NCI-H2227 (cell line): ENCODE data around the gene HSP90AB1.

Experiments
- DNase-seq: peaks from one replicate; lab custom pipeline; 2025; ENCODE audit not compliant: unreplicated experiment; lab: John Stamatoyannopoulos, UW

Gene HSP90AB1

DNA sequence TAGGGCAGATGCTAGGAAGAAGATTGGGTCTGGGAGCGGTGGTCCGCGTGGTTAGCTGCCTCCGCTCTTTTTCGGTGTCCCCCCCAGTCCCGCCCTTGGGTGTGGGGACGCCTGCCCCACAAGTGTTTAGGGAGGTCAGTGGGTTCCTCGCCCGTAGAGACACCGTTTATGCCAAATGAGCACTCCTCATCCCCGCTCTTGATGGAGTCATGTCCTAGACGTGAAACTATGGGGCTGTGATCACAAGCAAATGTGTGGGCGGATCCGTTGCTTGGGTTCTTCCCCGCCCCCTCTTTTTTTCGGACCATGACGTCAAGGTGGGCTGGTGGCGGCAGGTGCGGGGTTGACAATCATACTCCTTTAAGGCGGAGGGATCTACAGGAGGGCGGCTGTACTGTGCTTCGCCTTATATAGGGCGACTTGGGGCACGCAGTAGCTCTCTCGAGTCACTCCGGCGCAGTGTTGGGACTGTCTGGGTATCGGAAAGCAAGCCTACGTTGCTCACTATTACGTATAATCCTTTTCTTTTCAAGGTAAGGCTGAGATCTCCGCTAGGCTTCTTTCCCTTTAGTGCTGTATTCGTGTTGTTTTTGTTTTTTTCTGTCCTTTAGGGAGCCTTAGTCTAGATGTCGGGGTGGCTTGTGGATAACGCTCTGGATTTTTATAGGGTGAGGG lies at the start of gene HSP90AB1:
TSS of gene HSP90AB1 (plus strand) at position 439 of the 675 bp plus-strand sequence. CDS start 1,529 bp downstream, outside the sequence.
- DNase-seq: peak; percentile 95

DNA sequence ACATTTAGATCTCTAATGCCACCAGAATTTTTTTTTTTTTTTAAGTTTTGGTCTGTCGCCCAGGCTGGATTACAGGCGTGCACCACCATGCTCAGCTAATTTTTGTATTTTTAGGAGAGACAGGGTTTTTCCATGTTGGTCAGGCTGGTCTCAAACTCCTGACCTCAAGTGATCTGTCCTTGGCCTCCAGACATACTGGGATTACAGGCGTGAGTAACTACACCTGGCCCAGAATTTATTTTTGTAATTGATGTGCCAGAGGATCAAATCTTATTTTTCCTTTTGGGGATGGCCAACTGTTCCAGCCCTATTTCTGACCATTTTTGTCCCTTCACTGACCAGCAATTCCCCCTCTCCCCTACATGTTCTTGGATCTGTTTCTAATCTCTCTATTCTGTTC lies 48.2 kb upstream of the HSP90AB1 start:
- DNase-seq: no peak

DNA sequence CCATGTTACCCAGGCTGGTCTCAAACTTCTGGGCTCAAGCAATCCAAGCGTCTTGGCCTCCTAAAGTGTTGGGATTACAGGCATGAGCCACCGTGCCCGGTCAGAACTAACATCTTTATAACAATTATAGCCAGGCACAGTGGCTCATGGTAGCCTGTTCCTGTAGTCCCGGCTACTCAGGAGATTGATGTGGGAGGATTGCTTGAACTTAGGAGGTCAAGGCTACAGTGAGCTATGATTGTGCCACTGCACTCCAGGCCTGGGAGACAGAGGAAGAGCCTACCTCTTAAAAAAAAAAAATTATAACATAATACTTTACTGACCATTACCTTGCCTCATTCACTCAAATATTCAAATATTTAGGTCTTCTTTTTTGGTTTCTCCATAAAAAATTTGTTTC lies 47.0 kb upstream of the HSP90AB1 start:
- DNase-seq: no peak

DNA sequence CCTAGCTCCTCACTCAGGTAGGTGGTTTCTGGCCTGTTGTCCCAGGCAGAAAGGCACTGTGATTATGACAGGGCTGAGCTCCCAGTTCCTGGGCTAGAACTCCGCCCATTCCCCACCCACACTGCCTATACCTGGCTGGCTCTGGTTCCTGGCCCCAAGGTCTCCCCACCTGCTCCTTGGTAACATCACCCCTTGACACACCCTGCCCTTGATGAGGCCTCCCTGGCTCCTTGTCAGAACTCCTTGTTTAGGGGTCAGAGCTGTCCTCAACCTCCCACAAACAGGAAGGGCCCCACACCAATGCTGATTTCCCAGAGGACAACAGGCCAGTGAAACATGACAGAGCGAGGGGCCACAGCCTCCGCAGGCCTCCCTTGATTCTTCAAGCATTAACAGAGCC lies 45.7 kb upstream of the HSP90AB1 start:
- DNase-seq: no peak

DNA sequence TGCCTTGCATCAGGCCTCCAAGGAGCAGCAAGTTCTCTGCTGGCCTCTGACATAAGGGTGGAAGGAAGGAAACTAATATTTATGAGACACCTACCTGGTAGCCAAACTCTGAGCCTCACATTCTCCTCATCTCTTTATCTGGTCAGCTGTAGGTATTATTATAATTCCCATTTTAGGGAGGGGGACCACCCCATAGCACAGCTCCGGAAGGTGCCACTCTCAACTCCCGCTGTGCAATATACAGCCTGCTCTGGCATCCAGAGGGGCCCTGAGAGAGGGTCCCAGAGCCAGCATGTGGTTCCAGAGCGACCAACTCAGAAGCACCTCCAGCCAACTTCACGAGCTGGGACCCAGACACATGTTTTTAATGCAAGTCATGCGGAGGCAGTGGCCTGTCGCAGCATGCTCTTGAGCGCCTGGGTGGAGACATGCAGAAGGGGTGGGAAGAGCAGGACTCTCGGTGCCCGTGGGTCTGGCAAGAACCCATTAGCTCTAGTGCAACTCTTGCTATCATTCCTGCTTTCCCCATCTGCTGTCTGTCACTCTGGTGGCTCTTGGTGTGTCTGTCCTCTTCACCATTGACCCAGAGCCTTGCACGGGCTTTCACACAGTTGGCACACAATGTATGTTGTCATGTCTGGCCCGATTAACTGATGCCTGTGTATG lies 45.1 kb upstream of the HSP90AB1 start:
- no peak for DNase-seq

DNA sequence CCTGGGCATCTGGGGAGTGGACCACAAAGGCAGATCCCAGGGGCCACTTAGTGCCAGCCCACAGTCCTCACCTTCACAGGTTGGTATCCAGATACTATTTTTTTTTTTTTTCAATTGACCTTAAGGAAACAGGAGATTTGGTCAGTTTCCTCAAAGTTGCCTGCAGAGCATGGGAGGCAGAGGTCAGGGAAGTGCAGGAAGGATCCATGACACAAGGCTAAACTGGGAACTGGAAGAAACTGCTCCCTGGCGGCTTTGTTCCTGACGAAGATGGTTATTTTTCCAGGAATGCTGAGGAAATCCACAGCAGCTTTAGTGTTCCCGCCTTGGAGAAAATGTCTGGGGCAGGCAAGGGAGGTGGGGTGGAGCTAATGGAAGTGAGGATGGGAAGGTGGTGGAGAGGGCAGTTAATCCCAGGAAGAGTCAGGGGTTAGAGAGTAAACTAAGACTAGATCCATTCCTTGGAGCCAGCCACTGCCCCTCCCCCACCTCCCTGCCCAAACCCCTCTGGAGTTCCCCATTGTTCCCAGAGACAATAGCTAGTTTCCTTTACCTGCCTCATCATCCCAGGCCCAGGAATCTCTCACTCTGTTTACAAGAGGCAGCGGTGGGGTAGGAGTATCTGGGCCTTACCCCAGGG lies 44.4 kb upstream of the HSP90AB1 start:
- no peak for DNase-seq

DNA sequence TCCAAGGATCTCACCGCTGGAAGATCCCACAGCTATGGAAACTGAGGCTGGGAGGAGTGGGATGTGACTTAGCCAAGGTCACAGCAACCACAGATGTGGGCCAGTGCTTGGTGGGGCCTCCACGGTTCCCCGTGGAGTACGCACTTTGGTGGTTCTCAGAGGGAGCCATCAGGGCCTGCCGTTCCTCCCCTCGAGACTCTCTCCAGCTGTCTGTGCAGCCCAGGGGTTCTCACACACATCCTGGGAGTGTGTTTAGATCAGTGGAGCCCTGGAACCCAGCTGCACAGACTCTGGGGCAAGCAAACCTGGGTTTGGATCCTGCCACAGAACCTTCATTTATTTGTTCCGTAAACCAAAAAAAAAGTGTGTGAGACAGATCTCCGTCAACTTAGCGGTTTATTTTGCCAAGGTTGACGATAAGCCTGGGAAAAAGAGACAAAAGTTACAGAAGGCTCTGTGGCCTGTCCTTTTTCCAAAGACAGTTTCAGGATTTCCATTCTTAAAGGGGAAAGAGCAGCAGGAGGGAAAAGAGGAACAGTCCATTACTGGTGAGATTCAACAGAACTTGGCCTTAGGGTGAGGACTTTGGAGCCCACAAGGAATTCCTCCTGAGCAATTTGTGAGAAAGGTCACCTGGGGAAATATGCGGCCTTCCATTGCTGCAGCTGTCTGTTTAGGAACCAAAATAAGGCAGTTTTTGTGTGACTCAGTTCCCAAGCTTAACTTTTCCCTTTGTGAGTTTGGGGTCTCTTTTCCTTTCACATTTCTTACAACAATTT lies 43.7 kb upstream of the HSP90AB1 start:
- DNase-seq: no peak

DNA sequence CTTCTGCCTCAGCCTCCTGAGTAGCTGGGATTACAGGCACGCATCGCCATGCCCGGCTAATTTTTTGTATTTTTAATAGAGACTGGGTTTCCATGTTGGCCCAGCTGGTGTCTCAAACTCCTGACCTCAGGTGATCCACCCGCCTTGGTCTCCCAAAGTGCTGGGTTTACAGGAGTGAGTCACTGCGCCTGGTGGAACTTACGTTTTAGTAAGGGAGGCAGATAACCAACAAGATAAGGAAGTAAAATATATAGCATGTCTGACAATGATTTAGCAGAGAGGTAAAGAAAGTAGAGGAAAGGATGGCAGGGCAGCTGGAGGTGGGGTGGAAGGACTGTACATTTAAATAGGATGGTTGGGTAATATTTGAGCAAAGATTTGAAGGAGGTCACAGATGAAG lies 42.9 kb upstream of the HSP90AB1 start:
- DNase-seq: no peak

DNA sequence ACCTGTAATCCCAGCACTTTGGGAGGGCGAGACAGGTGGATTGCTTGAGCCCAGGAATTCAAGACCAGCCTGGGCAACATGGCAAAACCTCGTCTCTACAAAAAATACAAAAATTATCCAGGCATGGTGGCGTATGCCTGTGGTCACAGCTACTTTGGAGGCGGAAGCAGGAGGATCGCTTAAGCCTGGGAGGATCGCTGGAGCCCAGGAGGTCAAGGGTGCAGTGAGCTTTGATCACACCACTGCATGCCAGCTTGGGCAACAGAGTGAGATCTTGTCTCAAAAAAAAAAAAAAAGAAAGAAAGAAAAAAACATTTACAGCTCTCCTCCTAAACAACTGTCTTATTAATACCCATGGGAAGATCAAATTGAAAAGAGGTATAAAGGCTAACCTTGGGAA lies 38.9 kb upstream of the HSP90AB1 start:
- no peak for DNase-seq

DNA sequence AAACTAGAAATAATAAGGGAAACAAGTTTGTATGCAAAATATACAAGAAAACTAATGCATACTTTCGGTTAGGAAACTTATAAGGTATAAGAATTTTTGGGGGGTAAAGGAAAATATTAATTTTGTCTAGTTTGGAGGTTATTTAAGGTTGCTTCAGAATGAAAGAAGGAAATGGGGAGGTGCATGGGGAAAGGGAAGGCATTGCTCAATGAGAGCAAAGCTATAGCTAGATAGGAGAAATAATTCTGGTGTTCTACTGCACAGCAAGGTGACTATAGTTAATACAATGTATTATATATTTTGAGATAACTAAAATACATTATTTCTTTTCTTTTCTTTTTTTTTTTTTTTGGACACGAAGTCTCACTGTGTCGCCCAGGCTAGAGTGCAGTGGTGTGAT lies 35.6 kb upstream of the HSP90AB1 start:
- no peak for DNase-seq

DNA sequence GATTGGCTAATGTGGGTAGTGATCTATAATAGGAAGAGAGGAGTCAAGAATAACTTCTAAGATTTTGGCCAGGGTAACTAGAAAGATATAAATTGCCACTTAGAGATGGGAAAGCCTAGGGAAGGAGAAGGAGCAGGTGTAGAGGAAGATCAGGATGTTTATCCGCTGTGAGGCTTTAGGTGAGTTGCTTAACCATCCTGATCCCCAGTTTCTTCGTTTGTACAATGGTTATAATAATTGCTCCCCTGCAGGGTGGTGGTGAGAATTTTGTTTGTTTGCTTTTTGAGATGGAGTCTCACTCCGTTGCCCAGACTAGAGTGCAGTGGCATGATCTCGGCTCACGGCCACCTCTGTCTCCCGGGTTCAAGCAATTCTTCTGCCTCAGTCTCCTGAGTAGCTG lies 32.6 kb upstream of the HSP90AB1 start:
- DNase-seq: no peak

DNA sequence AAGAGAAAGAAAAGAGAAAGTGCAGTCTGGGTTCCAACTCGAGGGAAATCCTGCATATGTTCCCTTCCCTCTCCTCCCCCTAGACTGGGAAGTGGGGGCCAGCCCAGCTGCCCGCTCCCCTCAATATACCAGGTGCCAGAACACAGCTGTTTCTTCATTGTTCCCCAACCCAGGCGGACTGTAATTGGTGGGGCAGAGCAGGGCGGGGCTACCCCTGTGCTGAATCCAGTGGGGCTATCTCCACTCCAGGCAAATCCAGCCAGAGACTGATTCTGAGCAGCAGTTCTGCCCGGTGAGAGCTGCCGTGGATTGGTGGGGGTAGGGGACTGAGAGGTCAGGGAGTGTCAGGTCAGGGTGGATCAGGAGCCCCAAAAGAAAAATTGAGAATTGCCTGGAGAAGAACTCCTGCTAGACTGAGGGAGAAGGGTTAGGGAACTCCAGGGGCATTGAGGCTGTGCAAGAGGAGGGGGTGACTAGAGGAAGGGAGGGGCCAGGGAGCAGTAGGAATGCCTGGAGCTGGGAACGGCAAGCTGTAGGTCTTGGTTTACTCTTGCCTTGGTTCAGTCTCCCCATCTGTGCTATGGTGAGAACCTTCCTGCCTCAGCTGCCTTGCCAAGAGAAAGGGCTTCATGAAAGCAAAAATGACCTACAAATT lies 30.1 kb upstream of the HSP90AB1 start, which contains the start of gene MYMX:
TSS of gene MYMX (plus strand) at position 250 of the 655 bp plus-strand sequence. CDS start 546 bp downstream, outside the sequence.
- DNase-seq: peak; percentile 45

DNA sequence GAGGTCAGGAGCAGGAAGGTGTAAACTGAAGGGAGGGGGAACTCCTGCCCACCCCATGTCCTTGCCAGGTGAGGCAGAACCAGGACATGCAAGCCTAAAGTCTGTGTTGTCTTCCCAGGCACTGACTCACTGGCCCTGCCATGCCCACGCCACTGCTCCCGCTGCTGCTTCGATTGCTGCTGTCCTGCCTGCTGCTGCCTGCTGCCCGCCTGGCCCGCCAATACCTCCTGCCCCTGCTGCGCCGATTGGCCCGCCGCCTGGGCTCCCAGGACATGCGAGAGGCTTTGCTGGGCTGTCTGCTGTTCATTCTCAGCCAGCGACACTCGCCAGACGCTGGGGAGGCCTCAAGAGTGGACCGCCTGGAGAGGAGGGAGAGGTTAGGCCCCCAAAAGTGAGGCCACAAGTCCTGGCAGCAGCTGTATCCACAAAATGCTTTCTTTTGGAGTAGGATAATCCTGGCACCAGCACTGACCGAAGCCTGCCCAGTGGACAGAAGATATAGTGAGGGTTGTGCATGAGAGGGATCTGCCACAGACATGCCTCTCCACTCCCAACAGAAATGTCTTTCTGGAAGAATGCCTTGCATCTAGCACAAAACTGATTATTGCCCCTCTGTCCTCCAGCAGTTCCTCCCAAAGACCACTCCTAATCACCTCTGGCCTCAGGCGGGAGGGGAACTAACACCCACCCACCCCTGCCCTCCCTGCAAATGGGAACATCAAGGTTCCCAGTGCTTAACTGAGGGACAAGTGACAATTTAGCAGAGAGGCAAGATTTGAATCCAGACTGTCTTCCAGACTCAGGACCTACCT lies 29.4 kb upstream of the HSP90AB1 start:
- DNase-seq: no peak

DNA sequence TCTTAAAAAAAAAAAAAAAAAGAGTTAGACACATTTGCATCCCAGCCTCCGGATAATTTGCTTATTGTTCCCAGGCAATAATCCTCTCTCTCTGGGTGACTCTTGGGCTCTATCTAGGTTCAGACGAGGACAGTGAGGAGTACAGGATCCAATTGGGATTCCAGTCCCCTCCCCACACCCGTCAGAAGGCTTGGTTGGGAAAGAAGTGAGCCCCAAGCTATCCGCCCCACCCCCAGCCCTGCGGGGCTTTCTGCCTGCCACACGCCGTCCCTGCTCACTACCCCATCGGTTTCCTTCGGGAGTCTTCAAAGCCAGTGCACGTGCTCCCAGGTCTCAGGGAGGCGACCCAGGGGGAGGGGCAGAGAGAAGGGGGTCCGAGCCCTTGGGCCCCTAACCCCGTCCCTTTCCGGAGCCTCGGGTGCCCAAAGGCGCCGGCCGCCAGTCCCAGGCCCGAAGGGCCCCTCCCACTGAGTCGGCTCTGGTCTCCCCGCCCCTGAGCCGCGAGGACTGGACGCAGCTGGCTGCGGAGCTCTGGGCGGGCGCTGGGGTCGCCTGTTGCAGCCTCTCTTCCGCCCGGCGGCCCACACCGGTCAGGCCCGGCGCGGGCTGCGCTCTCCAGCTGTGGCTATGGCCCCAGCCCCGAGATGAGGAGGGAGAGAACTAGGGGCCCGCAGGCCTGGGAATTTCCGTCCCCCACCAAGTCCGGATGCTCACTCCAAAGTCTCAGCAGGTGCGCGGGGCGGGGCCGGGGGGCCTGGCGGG lies 27.7 kb upstream of the HSP90AB1 start:
- DNase-seq: peak; percentile 87

DNA sequence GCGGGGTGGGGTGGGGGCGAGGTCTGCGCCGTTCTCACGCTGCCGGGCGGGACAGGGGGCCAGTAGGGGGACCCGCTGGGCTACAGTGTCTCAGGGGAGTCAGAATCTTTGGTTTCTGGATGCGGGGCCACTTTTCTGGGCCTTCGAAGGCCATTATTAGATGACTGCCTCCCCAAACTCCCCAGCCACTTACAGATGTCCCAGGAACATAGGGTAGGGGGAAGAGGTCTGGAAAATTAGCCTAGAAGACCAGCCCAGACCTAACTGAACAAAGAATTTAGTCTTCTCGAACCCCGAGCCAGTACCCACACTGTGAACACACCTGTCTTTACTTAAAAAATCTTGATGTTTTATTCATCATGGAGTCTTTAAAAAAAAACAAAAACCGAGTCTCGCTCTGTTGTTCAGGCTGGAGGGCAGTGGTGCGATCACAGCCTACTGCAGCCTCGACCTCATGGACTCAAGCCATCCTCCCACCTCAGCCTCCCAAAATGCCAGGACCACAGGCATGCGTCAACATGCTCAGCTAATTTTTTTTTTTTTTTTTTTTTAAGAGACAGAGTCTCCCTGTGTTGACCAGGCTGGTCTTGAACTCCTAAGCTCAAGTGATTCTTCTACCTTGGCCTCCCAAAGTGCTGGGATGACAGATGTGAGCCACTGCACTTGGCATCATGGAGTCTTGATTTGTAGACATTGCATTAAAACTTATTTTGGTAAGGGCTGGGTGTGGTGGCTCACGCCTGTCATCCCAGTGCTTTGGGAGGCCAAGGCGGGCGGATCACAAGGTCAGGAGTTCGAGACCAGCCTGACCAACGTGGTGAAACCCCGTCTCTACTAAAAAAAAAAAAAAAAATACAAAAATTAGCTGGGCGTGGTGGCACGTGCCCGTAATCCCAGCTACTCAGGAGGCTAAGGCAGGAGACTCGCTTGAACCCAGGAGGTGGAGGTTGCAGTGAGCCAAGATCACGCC lies 26.8 kb upstream of the HSP90AB1 start:
- DNase-seq: no peak

DNA sequence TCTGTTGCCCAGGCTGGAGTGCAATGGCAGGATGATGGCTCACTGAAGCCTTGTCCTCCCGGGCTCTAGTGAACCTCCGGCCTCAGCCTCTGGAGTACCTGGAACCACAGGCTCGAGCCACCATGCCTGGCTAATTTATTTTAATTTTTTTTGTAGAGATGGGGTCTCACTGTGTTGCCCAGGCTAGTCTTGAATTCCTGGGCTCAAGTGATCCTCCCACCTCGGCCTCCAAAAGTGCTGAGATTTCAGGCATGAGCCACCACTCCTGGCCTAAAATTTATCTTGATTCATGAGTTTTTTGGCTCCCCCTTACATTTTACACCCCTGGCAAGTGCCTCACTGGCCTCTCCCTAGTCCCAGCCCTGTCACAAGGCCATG lies 26.0 kb upstream of the HSP90AB1 start:
- no peak for DNase-seq

DNA sequence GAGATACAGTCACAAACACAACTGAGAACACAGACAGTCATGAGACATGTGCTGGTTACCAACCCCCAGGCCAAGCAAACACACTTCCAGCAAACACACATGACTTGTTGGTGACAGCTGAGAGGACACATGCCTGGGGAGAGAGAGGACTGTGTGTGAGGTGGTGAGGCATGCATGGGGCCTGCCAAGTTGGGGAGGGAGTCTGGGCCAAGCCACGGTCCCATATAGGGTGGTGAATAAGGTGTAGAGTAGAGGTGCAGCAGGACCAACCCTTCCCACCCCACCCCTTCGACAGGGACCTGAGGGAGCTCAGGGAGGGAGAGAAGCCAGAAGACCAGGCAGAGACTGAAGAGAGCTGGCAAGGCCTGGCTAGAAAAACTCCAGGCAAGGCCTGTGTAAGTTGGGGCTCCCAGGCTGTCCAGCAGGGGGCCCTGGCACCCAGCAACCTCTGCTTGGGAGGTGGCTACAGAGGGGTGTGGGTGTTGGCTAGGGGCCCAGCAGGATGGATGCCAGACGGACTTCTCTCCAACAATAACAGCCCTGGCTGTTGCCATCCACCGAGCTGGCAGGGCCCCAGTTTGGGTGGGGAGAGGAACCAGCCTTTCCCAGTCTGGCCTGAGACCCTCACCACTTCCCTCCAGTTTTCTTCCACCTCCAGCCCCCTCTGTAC lies 25.5 kb upstream of the HSP90AB1 start:
- DNase-seq: peak; percentile 36

DNA sequence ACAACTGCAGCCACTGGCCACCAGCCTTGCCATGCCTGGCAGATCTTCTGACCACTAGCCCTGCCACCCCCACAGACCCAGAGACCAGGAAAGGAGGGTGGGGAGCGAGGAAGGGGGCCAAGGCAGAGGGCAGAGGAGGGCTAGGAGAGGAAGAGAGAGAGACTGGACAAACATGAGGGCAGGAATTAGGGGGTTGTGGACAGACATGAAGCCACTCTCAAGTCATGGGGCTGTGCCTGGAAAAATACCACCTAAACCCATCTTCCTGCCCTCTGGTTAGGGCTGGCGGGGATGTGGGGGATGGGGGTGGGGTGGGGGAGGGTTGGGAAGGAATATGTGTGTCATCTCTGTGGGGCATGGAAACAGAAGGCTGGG lies 25.0 kb upstream of the HSP90AB1 start:
- no peak for DNase-seq
